SK-N-SH (cell line): ENCODE measurements around the gene SYNM. TPM values are rescaled to one million over a fixed set of nuclear protein-coding genes. Genes with fewer than 3 reads are reported as not detected.

Source experiments
- CTCF ChIA-PET: fragments of 300-600, 350-600 bp; formaldehyde crosslinking; extraction: SDS; loops from one replicate; lab custom pipeline; 2021; lab: Yijun Ruan, JAX
- POLR2A ChIA-PET: fragments of 350-600 bp; sonication (Branson Sonifier 250); formaldehyde crosslinking; extraction: SDS; loops from one replicate; lab custom pipeline; 2020; ENCODE audit warnings: antibody characterized with exemption, inconsistent platforms; lab: Yijun Ruan, JAX
- DNase-seq: peaks from one replicate; pipeline ENCODE4 v3.0.0; 2012
- H2AFZ ChIP-seq: fragments of 200-600 bp; sonication (generic); 2 replicates; pipeline ENCODE4 v1.8.1; 2016; ENCODE audit warnings: antibody characterized with exemption, mild to moderate bottlenecking, low read depth
- H3F3A ChIP-seq: fragments of 200-600 bp; sonication (generic); replicated peaks from 2 replicates; pipeline ENCODE3; 2016; ENCODE audit warnings: antibody characterized with exemption, mild to moderate bottlenecking; ENCODE audit not compliant: insufficient read depth
- H3K27ac ChIP-seq, 2 experiments: fragments of 200-500 bp in 1 of 2; fragments of 200-600 bp in 1 of 2; sonication (Bioruptor generic) in 1 of 2; sonication (generic), shearing (Covaris generic) in 1 of 2; 2 replicates each; pipeline versions ENCODE4 v1.5.1 to v1.6.1; 2014 to 2016; ENCODE audit warnings: low read depth in 2 of 2, inconsistent platforms in 1 of 2, low read length in 1 of 2, mild to moderate bottlenecking in 1 of 2, mixed read lengths in 1 of 2
- H3K27me3 ChIP-seq: fragments of 200-600 bp; sonication (generic), shearing (Covaris generic); 2 replicates; pipeline ENCODE4 v1.6.1; 2016; ENCODE audit warnings: mixed run types; ENCODE audit not compliant: insufficient read depth
- H3K36me3 ChIP-seq, 2 experiments: fragments of 200-500 bp in 1 of 2; fragments of 200-600 bp in 1 of 2; sonication (Bioruptor generic) in 1 of 2; sonication (generic) in 1 of 2; replicated peaks in 1 of 2; 2 replicates each; pipeline versions ENCODE3 to v1.5.1; 2014 to 2016; ENCODE audit warnings: low read length in 1 of 2, mild to moderate bottlenecking in 1 of 2; ENCODE audit not compliant: insufficient read depth in 2 of 2, control insufficient read depth in 1 of 2
- H3K4me1 ChIP-seq, 2 experiments: fragments of 200-500 bp in 1 of 2; fragments of 200-600 bp in 1 of 2; sonication (Bioruptor generic) in 1 of 2; sonication (generic), shearing (Covaris generic) in 1 of 2; 2 replicates each; pipeline versions ENCODE4 v1.5.1 to v1.6.1; 2014 to 2016; ENCODE audit warnings: low read depth in 1 of 2, low read length in 1 of 2, mixed run types in 1 of 2; ENCODE audit not compliant: insufficient read depth in 2 of 2, control insufficient read depth in 1 of 2
- H3K4me2 ChIP-seq: fragments of 200-600 bp; sonication (generic), shearing (Covaris generic); 2 replicates; pipeline ENCODE4 v1.6.1; 2017; ENCODE audit warnings: mixed run types
- H3K4me3 ChIP-seq, 2 experiments: fragments of 200-500 bp in 1 of 2; fragments of 200-600 bp in 1 of 2; sonication (Bioruptor generic) in 1 of 2; sonication (generic), shearing (Covaris generic) in 1 of 2; 2 replicates each; pipeline versions ENCODE4 v1.5.1 to v1.8.1; 2014 to 2016; ENCODE audit warnings: low read depth in 2 of 2, inconsistent platforms in 1 of 2, low read length in 1 of 2, mild to moderate bottlenecking in 1 of 2, mixed read lengths in 1 of 2, moderate library complexity in 1 of 2
- H3K79me2 ChIP-seq: fragments of 200-600 bp; sonication (generic); 2 replicates; pipeline ENCODE4 v1.8.1; 2017; ENCODE audit warnings: mild to moderate bottlenecking; ENCODE audit not compliant: insufficient read depth
- H3K9ac ChIP-seq: fragments of 200-600 bp; sonication (generic); 2 replicates; pipeline ENCODE4 v1.6.1; 2017; ENCODE audit warnings: mixed run types
- H3K9me2 ChIP-seq: fragments of 200-600 bp; sonication (generic); 2 replicates; pipeline ENCODE4 v1.6.1; 2017; ENCODE audit warnings: mixed run types
- H3K9me3 ChIP-seq: fragments of 200-600 bp; sonication (generic); 2 replicates; pipeline ENCODE4 v1.6.1; 2017; ENCODE audit warnings: mixed run types, mild to moderate bottlenecking, moderate library complexity
- H4K20me1 ChIP-seq: fragments of 200-600 bp; sonication (generic); 2 replicates; pipeline ENCODE4 v1.6.1; 2017; ENCODE audit warnings: mild to moderate bottlenecking, mixed run types; ENCODE audit not compliant: insufficient read depth
- CHD2 ChIP-seq: fragments of 150-350 bp; IDR thresholded peaks from 2 replicates; pipeline ENCODE4 v1.6.1; 2018; ENCODE audit warnings: low read length; ENCODE audit not compliant: partially characterized antibody
- RFX5 ChIP-seq: IDR thresholded peaks from 2 replicates; pipeline ENCODE4 v1.6.1; 2012; ENCODE audit warnings: mild to moderate bottlenecking, improper control_type of control experiment, low read length
- YY1 ChIP-seq: IDR thresholded peaks from 2 replicates; pipeline ENCODE4 v1.4.0; 2012; ENCODE audit warnings: low read depth, mild to moderate bottlenecking
- WGBS: methylation state at CpG from one replicate; pipeline ENCODE4 v1.1.6; 2017; ENCODE audit warnings: low lambda C conversion rate; 5-methylcytosine and 5-hydroxymethylcytosine counted together
- polyA plus RNA-seq, 3 experiments: library from polyadenylated mRNA; depleted of rRNA; stranded (reverse); fragments of >200 nt; gene quantifications; 2 replicates each; pipeline ENCODE4 v1.2.3, GENCODE V29; 2012
- TF ChIP-seq, protein P1 (sequence below): IDR thresholded peaks from 2 replicates; pipeline ENCODE4 v1.4.0; 2012; ENCODE audit warnings: low read depth, borderline replicate concordance
- TF ChIP-seq, protein P2 (sequence below): IDR thresholded peaks from 2 replicates; pipeline ENCODE4 v1.4.0; 2012; ENCODE audit warnings: low read depth
- TF ChIP-seq, protein P3 (sequence below): IDR thresholded peaks from 2 replicates; pipeline ENCODE4 v1.6.1; 2012; ENCODE audit warnings: mild to moderate bottlenecking, low read depth, low read length, moderate library complexity

Gene SYNM
- polyA plus RNA-seq, 1 of the 3 experiments (the other 2 are of a cell fraction): 5.0 TPM

GRCh38 chr15:99055555-99056134 lies 49.2 kb upstream of the SYNM start:
- H3K9me2 ChIP-seq: no peaks in the 10 kb centered on the region
- no peak overlapping the region for H3K4me3 ChIP-seq
- H3K4me2 ChIP-seq: no peak overlapping the region
- 65% methylated on average over 6 of the region's 6 CpGs for WGBS
- no peaks in the 10 kb centered on the region for H3K9me3 ChIP-seq
- TF ChIP-seq RFX5 (no peak), CHD2 (no peak)
- TF ChIP-seq, protein P1, sequence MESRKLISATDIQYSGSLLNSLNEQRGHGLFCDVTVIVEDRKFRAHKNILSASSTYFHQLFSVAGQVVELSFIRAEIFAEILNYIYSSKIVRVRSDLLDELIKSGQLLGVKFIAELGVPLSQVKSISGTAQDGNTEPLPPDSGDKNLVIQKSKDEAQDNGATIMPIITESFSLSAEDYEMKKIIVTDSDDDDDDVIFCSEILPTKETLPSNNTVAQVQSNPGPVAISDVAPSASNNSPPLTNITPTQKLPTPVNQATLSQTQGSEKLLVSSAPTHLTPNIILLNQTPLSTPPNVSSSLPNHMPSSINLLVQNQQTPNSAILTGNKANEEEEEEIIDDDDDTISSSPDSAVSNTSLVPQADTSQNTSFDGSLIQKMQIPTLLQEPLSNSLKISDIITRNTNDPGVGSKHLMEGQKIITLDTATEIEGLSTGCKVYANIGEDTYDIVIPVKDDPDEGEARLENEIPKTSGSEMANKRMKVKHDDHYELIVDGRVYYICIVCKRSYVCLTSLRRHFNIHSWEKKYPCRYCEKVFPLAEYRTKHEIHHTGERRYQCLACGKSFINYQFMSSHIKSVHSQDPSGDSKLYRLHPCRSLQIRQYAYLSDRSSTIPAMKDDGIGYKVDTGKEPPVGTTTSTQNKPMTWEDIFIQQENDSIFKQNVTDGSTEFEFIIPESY: no peak
- TF ChIP-seq, protein P2, sequence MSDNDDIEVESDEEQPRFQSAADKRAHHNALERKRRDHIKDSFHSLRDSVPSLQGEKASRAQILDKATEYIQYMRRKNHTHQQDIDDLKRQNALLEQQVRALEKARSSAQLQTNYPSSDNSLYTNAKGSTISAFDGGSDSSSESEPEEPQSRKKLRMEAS: no peak
- no peak overlapping the region for H3K9ac ChIP-seq
- CTCF ChIA-PET: interaction anchor here (0.8 to 2.2 kb wide), 3 partner anchors 19 to 277 kb away, joined by 3 to 10 read pairs (median 4); no protein-coding TSS in a partner anchor
- H3K79me2 ChIP-seq: no peaks in the 10 kb centered on the region
- H3K4me1 ChIP-seq: no peaks in the 10 kb centered on the region; a peak in 1 of 4 replicates
- H3K27ac ChIP-seq: no peak overlapping the region
- H4K20me1 ChIP-seq: no peaks in the 10 kb centered on the region
- H3K36me3 ChIP-seq: no peaks in the 10 kb centered on the region
- no peaks in the 10 kb centered on the region for H3K27me3 ChIP-seq
- no peaks in the 10 kb centered on the region for H3F3A ChIP-seq
- no peak for DNase-seq
- no peak overlapping the region for H2AFZ ChIP-seq
- POLR2A ChIA-PET: no interaction called here

DNA sequence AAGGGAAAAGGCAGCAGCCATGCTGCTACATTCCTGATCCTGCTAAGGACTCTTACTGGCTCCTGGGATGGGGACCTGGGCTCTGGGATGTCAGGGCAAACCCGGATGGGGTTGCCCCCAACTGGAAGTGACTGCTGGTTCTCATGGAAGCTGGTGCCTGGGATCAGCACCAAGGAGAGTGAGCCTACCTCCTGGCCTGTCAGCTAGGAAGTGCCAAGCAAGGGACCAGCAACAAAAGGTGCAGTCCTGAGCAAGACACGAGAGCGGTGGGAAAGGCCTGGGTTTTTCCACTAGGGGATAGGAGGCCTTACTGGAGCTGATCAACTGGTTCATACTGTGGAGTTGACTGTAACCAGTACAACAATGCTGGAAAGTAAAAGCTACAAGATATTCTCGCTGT lies 47.9 kb upstream of the SYNM start:
- no peak for DNase-seq
- no peaks in the 10 kb centered on the region for H3K9me3 ChIP-seq
- no peak overlapping the region for H3K4me2 ChIP-seq
- 98% methylated on average over 3 of the region's 4 CpGs for WGBS
- H3F3A ChIP-seq: no peaks in the 10 kb centered on the region
- H2AFZ ChIP-seq: no peak overlapping the region
- no peak for TF ChIP-seq YY1
- TF ChIP-seq RFX5: no peak
- TF ChIP-seq, protein P3, sequence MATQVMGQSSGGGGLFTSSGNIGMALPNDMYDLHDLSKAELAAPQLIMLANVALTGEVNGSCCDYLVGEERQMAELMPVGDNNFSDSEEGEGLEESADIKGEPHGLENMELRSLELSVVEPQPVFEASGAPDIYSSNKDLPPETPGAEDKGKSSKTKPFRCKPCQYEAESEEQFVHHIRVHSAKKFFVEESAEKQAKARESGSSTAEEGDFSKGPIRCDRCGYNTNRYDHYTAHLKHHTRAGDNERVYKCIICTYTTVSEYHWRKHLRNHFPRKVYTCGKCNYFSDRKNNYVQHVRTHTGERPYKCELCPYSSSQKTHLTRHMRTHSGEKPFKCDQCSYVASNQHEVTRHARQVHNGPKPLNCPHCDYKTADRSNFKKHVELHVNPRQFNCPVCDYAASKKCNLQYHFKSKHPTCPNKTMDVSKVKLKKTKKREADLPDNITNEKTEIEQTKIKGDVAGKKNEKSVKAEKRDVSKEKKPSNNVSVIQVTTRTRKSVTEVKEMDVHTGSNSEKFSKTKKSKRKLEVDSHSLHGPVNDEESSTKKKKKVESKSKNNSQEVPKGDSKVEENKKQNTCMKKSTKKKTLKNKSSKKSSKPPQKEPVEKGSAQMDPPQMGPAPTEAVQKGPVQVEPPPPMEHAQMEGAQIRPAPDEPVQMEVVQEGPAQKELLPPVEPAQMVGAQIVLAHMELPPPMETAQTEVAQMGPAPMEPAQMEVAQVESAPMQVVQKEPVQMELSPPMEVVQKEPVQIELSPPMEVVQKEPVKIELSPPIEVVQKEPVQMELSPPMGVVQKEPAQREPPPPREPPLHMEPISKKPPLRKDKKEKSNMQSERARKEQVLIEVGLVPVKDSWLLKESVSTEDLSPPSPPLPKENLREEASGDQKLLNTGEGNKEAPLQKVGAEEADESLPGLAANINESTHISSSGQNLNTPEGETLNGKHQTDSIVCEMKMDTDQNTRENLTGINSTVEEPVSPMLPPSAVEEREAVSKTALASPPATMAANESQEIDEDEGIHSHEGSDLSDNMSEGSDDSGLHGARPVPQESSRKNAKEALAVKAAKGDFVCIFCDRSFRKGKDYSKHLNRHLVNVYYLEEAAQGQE: peak; percentile 86
- no peaks in the 10 kb centered on the region for H3K79me2 ChIP-seq
- ChIA-PET CTCF (interaction anchor here (0.7 to 2.2 kb wide), 5 partner anchors 20 to 410 kb away, joined by 3 to 10 read pairs (median 4); no protein-coding TSS in a partner anchor), POLR2A (no interaction called here)
- H3K27ac ChIP-seq: no peak overlapping the region
- no peak overlapping the region for H3K9ac ChIP-seq
- no peaks in the 10 kb centered on the region for H3K9me2 ChIP-seq
- no peaks in the 10 kb centered on the region; a peak in 1 of 4 replicates for H3K4me1 ChIP-seq
- H3K36me3 ChIP-seq: no peaks in the 10 kb centered on the region
- no peak overlapping the region for H3K4me3 ChIP-seq
- no peaks in the 10 kb centered on the region for H4K20me1 ChIP-seq
- no peaks in the 10 kb centered on the region for H3K27me3 ChIP-seq
